Left lung (tissue), 14 donors: ENCODE data around the gene FGB. TPM values are rescaled to one million over a fixed set of nuclear protein-coding genes. Genes with fewer than 3 reads are reported as not detected.

Experiments used
- ATAC-seq: fragments of 200-7000 bp; cut with Tn5 transposase; one replicate; pipeline ENCODE4 v1.9.1; 2020; ENCODE audit warnings: moderate library complexity
- DNase-seq, 4 donors: peaks; one replicate each; pipeline ENCODE4 v3.0.0-alpha.2; 2013 to 2020
- H3K27ac ChIP-seq, 2 donors: fragments of 200-600 bp; sonication (generic) in 1 of 2; one replicate each; pipeline versions ENCODE4 v1.5.0 to v1.8.0; 2020 to 2021
- H3K27me3 ChIP-seq, 2 donors: fragments of 200-600 bp; sonication (generic) in 1 of 2; one replicate each; pipeline versions ENCODE4 v1.5.0 to v1.8.0; 2020 to 2021
- H3K36me3 ChIP-seq, 2 donors: fragments of 200-600 bp; sonication (generic) in 1 of 2; one replicate each; pipeline versions ENCODE4 v1.5.0 to v1.8.0; 2020 to 2021
- H3K4me1 ChIP-seq, 2 donors: fragments of 200-600 bp; one replicate each; pipeline ENCODE4 v1.8.0; 2021
- H3K4me3 ChIP-seq, 2 donors: fragments of 200-600 bp; sonication (generic) in 1 of 2; one replicate each; pipeline versions ENCODE4 v1.5.0 to v1.8.0; 2020 to 2021; ENCODE audit warnings: mild to moderate bottlenecking in 1 of 2
- H3K9me3 ChIP-seq, 2 donors: fragments of 200-600 bp; sonication (generic) in 1 of 2; one replicate each; pipeline versions ENCODE4 v1.5.0 to v1.8.0; 2020 to 2021
- CTCF ChIP-seq, 2 donors: fragments of 200-600 bp; sonication (generic) in 1 of 2; IDR thresholded peaks; one replicate each; pipeline versions ENCODE4 v1.5.0 to v1.8.0; 2021; ENCODE audit warnings: antibody characterized with exemption in 2 of 2
- intact Hi-C, 2 donors: fragments of 100-400 bp; cut with DNase I; formaldehyde crosslinking; loops; one replicate each; pipeline versions ENCODE4 v1.11.2 to v1.14.2; 2022
- long read RNA-seq, 12 donors: library from polyadenylated mRNA in 2 of 12; unstranded in 2 of 12; transcript quantifications; one replicate each; pipeline ENCODE4 v2.0.0 and lab custom pipeline, GENCODE V29; 2019 to 2026
- polyA plus RNA-seq, 6 donors: library from polyadenylated mRNA; unstranded; fragments of 120-200 nt; gene quantifications; one replicate each; pipeline ENCODE4 v1.2.1, GENCODE V29; 2013; ENCODE audit not compliant: insufficient read length in 6 of 6
- total RNA-seq, 2 donors: library from RNA; stranded (reverse); fragmentation: NEBNext Ultra II Directional; extraction: Animal tissue kit (Norgen Biotek cat#: 25700); gene quantifications; one replicate each; pipeline ENCODE4 v1.2.1, GENCODE V29; 2021
- donor health status: DM: no; HTN: yes; CAD: no.
- donor health status: DM: no; HTN: no; CAD: no.

The FGB gene
- total RNA-seq (under 1 TPM in 1 of 2 donors, not detected in 1; 0.26 TPM), polyA plus RNA-seq (1 to 10 TPM in 2 of 6 donors, under 1 TPM in 2, not detected in 2; 0.11 to 4.6 (median 1.1) TPM)
- long read RNA-seq, donor 1: 0 reads
- long read RNA-seq, donor 2, partial matches to known transcripts: 0 of 1 reads
- long read RNA-seq, donor 2, other reads (novel, unspliced or antisense): 0 of 1 reads
- long read RNA-seq, donor 3: 0 reads
- long read RNA-seq, donor 4: 0 reads
- long read RNA-seq, donor 5: 0 reads
- long read RNA-seq, donor 6, partial matches to known transcripts: 0 of 2 reads
- long read RNA-seq, donor 6, other reads (novel, unspliced or antisense): 0 of 2 reads
- long read RNA-seq, donor 7: 0 reads
- long read RNA-seq, donor 8: 0 reads
- long read RNA-seq, donor 9: 0 reads
- long read RNA-seq, donor 10: 0 reads
- long read RNA-seq, donor 11: 0 reads
- long read RNA-seq, donor 12: 0 reads

- Histone ChIP-seq H3K4me3 (no peak within 1 kb of the TSS), H3K27ac (no peak within 1 kb of the TSS), H3K36me3 (no peaks in the 10 kb centered on the region), H3K27me3 (no peaks in the 10 kb centered on the region), H3K4me1 (no peaks in the 10 kb centered on the region), H3K9me3 (no peaks in the 10 kb centered on the region)
- DNase-seq: no peak
- no peak for TF ChIP-seq CTCF (IDR thresholded peaks at IDR 0.05)
- intact Hi-C loops: no loop called here
- ATAC-seq: no peak
Observed at GRCh38 chr4:154562697-154563254, at the start of gene FGB. FGB (plus strand) TSS chr4:154563011; CDS start chr4:154563019, 8 bp downstream.

- DNase-seq (peak in 1 of 4 donors; percentile 26), ATAC-seq (peak; percentile 41)
- Histone ChIP-seq H3K27me3 (peaks cover 0 to 17% of the 10 kb centered on the region in 2 donors), H3K4me1 (no peaks in the 10 kb centered on the region), H3K36me3 (no peaks in the 10 kb centered on the region), H3K9me3 (no peaks in the 10 kb centered on the region), H3K4me3 (no peak overlapping the region), H3K27ac (no peak overlapping the region)
- no peak for TF ChIP-seq CTCF (IDR thresholded peaks at IDR 0.05)
- intact Hi-C loops: no loop called here
Observed at GRCh38 chr4:154516318-154517029, 46.3 kb upstream of the FGB start.

- H3K4me1 ChIP-seq: no peaks in the 10 kb centered on the region
- intact Hi-C loops: no loop called here
- no peaks in the 10 kb centered on the region for H3K36me3 ChIP-seq
- no peaks in the 10 kb centered on the region for H3K9me3 ChIP-seq
- TF ChIP-seq CTCF (IDR thresholded peaks at IDR 0.05): no peak
- DNase-seq (no peak), ATAC-seq (no peak)
- peaks cover 0 to 17% of the 10 kb centered on the region in 2 donors for H3K27me3 ChIP-seq
- no peak overlapping the region for H3K27ac ChIP-seq
- H3K4me3 ChIP-seq: no peak overlapping the region
Observed at GRCh38 chr4:154517591-154517990, 45.2 kb upstream of the FGB start.

GRCh38 chr4:154519214-154519613 lies 43.6 kb upstream of the FGB start:
- no peak overlapping the region for H3K4me3 ChIP-seq
- peaks cover 0 to 23% of the 10 kb centered on the region in 2 donors for H3K27me3 ChIP-seq
- no peaks in the 10 kb centered on the region for H3K9me3 ChIP-seq
- H3K36me3 ChIP-seq: no peaks in the 10 kb centered on the region
- H3K27ac ChIP-seq: no peak overlapping the region
- DNase-seq (no peak), ATAC-seq (no peak)
- no peaks in the 10 kb centered on the region for H3K4me1 ChIP-seq
- intact Hi-C loops: no loop called here
- no peak for TF ChIP-seq CTCF (IDR thresholded peaks at IDR 0.05)

- ATAC-seq: no peak
- Histone ChIP-seq H3K4me3 (no peak overlapping the region), H3K9me3 (no peaks in the 10 kb centered on the region), H3K27ac (no peak overlapping the region), H3K36me3 (no peaks in the 10 kb centered on the region), H3K4me1 (no peaks in the 10 kb centered on the region), H3K27me3 (peaks cover 0 to 28% of the 10 kb centered on the region in 2 donors)
- intact Hi-C loops: no loop called here
- DNase-seq: no peak
- TF ChIP-seq CTCF (IDR thresholded peaks at IDR 0.05): no peak
Observed at GRCh38 chr4:154521607-154522006, 41.2 kb upstream of the FGB start.
